Activated CD8-positive, alpha-beta memory T cell treated with anti-CD3 and anti-CD28 coated beads, Interleukin-2, amount 50 U/mL, for 24 hours (primary cell): ENCODE results near the gene FAM229B.
"Not testable (repeated sequence)": the region's sequence is repeated elsewhere in the genome, so short reads cannot be mapped to it uniquely, and the experiment has no call there.

Experiments
- DNase-seq: peaks from one replicate; pipeline ENCODE4 v3.0.0-alpha.2; 2020; ENCODE audit errors: extremely low read depth

FAM229B gene

GRCh38 chr6:112087136-112087911 lies at the start of gene FAM229B, which contains the start of gene TUBE1:
FAM229B (plus strand) TSS chr6:112087591; CDS start chr6:112099284, 11,693 bp downstream.
TUBE1 (minus strand) TSS chr6:112087482; CDS start chr6:112087434, 48 bp downstream.
- peak; percentile 75 for DNase-seq

DNA sequence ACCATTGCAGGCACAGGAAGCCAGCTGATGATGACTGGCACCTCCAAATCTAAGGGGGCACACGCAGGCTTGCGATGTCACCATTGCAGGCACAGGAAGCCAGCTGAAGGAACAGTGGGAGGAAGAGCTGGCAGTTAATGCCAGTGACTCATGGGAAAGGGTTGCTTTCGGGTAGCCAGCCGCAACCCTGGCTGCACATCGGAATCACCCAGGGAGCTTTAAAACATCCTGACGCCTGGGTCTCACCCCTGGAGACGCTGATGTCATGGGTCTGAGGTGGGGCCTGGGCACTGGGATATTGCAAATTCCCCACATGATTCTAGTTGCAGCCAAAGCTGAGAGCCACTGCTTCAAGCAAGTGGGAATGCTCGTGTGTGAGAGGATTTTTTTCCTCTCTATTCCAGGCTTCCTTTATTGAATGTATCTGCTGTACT lies 49.6 kb upstream of the FAM229B start:
- no peak for DNase-seq

DNA sequence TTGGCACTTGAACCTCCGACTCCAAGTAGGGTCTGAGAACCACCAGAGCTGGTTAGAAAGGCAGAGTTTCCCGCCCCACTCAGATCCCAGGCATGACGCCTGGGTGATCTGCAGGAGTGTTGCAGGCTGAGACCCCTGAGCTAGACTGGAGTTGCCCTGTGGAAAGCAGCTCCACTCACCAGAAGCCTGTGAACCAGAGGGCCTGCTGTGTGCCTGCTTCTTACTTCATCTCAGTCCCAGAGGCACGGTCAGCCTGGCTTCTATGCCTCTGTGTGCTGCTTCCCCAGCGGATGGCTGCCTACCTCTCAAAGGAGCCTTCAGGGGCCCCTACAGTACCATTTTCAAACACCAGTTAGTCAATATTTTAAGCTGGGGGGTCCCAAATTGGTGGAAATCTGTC lies 49.1 kb upstream of the FAM229B start:
- no peak for DNase-seq

DNA sequence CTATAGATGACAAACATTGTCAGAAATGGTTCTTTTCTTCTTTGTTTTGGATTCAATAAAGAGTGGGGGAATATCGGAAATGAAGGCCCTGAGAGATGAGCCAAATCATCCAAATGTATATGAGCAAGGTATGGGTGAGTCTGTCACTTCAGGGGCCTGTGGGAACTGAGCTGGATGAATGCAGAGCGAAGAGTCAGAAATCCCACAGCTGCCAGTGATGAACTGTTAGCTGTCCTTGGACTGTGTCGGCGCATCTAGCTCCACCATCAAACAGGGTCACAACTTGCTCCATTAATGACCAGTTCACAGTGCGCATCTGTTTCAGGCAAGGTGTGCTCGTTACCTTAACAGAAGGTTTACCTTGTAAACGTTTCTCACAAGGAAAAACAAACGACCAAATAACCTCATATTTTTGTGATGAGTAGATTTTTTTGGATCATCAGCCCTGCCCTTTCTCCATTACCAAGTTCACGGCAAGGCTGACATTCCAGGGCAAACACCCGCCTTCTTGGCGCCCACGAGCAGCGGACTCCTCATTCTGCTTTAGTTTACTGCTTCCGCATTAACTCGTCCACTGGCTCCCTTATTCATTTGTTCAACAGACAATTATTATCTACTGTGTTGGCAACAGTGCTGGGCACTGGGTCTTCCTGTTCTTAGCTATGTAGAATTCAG lies 48.5 kb upstream of the FAM229B start:
- DNase-seq = no peak

GRCh38 chr6:112039431-112039770 lies 48.0 kb upstream of the FAM229B start:
- no peak for DNase-seq

- no peak for DNase-seq
Observed at GRCh38 chr6:112040956-112041355, 46.4 kb upstream of the FAM229B start.

GRCh38 chr6:112041535-112041934 lies 45.9 kb upstream of the FAM229B start:
- no peak for DNase-seq

DNA sequence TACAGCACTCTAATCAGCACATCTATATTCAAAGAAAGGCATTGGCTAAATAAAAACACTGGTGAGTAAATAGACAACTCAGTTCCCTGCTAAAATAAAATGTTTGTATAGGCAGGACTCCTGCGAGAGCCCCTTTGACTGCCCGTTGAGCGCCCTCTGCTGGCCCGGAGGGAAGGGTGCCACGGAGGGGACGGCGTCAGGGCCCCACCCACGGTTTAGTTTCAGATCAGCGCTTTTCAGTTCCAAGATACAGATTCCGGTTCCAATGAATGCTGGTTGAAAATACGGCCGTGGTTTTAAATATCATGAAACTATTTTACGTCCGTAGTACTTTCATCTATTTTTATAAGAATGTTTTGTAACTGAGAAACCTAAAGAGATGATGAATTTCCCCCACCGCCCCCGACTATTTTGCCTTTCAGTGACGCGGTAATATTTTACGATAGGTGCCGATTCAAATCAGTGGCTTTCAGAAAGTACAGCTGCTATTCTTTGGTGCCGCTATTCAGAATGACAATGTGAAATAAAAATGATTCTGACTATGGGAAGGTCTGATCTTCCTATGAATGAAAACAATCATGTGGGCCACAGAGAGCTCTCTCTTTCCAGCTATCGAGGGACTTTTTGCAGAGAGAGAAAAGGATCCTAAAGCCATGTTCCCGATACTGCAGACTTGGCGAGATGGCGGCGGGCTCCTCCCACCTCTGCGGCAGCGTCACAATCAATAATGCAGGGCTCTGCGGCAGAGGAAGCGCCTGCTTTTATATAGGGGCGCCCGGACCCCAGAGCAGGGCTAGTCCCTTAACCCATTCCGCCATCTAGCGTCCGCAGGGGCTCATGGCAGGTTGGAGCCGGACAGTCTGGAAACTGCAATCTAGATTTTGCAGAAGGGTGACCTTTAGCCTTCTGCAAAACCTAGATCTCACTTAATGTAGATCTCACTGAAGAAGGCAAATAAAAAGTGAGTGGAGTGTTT lies 44.1 kb upstream of the FAM229B start:
- DNase-seq = peak; percentile 80

DNA sequence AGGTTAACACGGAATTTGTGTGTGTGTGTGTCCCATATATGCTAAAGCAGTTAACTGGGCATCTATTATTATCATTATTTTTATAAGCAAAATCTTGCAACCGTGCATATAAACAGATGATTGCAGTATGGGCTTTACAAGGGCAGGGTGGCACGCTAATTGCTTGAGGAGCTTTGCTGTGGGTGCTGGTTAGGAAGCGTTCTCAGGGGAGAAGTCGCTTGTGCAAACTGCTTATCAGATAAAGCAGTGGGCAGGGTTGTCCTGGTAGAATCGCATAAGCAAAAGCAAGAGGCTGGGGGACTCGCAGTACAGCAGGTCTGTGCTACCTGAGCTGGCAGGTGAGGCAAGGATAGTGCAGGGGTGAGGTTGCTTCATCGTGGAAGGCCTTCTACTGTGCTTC lies 43.2 kb upstream of the FAM229B start:
- DNase-seq = no peak

- no peak for DNase-seq
Observed at GRCh38 chr6:112044856-112045255, 42.5 kb upstream of the FAM229B start.

- DNase-seq = not testable (repeated sequence)
Observed at GRCh38 chr6:112047523-112047922, 39.9 kb upstream of the FAM229B start.

GRCh38 chr6:112049026-112049799 lies 38.2 kb upstream of the FAM229B start:
- DNase-seq = no peak

DNA sequence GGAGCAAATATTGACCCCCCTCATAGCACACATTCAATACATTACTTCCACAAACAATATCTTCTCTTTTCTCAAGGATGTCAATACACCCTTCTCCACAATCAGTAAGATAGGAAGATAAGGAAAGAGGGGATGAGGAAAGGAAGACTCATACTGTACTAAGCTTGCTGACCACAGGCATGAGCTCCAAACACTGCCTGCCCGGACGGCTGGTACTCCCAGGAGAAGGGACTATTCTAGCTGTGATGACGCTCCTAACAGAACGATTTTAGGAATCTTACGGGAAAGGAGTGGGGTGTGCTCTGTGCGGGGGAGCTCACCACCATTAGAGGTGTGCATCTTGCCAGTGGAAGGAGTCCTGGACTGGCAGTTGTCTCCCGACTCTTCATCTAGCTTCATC lies 37.4 kb upstream of the FAM229B start:
- no peak for DNase-seq

DNA sequence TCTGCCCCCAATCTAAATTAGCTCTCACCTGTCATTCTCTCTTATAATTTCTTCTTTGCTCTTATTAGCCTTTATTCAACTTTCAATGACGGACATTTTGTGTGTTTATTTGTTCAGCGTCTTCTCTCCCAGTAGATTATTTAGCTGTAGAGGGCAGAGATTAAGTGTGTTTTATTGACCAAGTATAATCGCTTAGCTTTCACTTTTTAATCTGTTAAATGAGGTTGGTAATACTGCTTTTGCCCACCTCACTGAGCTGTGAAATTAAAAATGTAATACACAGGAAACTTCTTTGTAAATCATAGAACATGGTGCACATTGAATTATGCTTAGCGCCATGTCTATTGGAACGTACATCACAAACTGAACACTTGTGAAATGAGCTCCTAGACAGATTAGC lies 37.0 kb upstream of the FAM229B start:
- DNase-seq = no peak

DNA sequence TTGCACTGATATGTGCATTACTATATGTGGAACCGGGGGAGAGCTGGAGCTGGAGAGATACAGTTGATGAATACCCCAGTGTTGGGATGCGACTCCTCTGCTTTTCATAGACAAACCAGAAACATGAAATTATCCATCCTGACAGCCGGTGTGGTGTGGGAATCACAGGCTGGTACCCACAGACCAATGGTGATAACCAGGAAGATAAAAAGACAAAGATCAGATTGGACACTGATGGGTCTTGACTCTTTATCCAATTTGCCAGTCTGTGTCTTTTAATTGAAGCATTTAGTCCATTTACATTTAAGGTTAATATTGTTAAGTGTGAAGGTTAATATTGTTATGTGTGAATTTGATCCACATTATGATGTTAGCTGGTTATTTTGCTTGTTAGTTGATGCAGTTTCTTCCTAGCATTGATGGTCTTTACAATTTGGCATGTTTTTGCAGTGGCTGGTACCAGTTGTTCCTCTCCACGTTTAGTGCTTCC lies 36.1 kb upstream of the FAM229B start:
- not testable (repeated sequence) for DNase-seq

DNA sequence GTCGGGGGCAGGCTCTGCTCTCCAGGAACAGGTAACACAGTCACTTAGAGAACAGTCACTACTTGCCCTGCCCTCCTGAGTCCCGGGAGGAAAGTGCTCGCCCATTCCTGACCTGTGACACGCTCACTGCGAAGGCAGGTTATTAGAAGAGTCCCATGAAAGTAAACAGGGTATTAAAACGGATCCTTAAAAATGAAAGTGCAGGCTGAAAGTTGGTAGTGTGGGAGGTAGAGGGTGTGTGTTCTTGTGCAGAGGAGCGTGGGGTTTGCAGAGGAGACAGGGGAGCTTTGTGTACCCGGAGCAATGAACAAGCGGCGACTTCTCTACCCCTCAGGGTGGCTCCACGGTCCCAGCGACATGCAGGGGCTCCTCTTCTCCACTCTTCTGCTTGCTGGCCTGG lies 33.4 kb upstream of the FAM229B start, which contains the start of gene CCN6:
Gene CCN6 (plus strand): TSS at position 104 of the 400 bp plus-strand sequence. CDS start 254 bp downstream, at position 358.
- no peak for DNase-seq

DNA sequence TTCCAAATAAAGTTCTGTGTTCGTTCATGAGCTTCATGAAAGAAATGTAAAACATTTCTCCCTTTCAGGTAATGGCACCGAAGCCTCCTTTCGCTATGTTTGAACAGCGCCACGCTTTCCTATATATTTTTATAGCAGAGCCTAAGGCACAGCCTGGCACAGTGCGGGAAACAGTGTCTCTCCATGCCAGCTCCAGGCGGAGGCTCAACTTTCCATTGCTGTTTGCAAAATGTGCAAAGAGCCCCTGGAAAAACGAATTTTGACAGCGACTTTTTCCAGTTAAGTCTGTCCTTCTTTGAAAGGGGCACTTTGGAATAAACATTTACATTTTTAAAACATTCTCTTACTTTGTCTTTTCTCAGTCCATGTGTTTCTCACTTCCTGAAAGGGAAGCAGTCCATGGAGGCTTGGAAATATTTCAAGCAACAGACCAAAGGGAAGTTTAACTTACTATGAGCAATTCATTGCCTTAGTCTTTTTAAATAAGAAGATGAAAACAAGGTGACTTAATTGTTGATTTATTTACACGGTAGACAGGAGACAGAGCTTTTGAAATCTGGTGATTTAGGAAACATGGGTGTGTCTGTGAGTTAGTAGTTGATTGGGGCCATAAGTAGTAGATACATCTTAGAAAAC lies 32.7 kb upstream of the FAM229B start:
- no peak for DNase-seq

- no peak for DNase-seq
Observed at GRCh38 chr6:112058243-112059032, 29.0 kb upstream of the FAM229B start.

- no peak for DNase-seq
Observed at GRCh38 chr6:112061605-112062004, 25.8 kb upstream of the FAM229B start.

DNA sequence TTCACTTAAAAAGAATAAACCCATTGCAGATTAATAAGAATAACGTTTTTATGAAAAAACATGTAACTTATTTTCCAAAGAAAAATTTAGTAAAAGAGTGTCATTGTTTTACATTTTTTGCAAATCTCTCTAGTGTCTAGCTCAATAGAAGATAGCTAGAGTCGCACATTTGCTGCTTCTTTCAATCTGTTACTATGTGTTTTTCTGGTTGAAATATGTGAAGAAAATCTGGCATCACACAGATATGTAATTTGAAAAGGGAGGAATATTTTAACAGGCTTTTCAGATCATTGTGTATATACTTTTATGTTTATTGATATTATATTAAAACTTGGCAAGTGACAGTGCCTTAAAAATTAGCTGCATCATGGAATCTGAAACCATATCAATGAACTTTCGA lies 24.4 kb upstream of the FAM229B start:
- DNase-seq = no peak
